ENCODE measurements around the gene CLEC9A. TPM values are rescaled to one million over a fixed set of nuclear protein-coding genes. Genes with fewer than 3 reads are reported as not detected.

Gene CLEC9A
- total RNA-seq, 1 experiment from 2014 or later: not detected

DNA sequence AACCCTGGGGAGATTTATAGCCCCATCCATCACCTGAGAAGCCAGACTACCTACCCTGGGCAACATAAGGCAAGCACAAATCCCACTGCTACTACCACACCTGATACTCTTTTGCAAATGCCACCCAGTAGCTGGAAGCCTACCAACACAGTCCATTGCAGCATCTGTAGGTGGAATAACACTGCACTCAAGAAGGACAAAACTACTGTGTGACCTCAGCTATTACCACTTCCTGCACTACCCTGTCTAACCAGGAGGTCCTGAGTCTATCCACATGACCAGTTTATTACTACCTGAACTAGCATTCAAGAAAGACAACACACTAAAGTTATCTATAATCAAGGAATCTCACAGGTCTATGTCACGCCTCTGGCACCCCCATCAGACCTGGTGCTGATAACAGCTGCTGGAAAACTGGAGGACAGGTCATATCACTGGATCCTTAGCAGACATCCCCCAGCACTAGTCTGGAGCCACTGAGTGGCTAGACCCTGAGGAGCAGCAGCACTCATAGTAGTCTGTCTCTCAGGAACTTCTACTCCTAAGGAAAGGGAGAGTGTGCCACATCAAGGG is 71.3 kb downstream of the CLEC9A start:
- DNase-seq (ENCODE audit: low read depth in 1 of 2, low spot score in 2 of 2): no peak
- no peaks in the 10 kb centered on the region for H3K9me3 ChIP-seq (replicated peaks)

DNA sequence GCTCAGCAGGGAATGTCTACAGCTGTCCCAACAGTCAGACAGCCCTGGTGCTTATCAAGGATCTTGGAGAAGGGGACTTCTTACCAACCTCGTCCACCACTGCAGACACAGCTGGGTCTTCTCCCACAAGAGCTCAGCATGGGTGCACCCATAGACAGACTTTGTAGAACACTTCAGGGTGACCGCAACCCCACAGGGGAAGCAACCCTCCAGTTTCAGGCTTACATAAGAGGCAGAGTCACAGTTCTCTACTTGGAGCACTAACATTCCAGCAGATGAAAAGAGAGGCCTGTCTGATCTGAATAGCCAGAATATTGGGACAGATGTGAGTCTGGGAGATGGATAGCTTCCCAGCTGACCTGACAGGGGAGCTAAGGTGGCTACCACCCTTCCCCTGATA is 71.8 kb downstream of the CLEC9A start:
- no peaks in the 10 kb centered on the region for H3K36me3 ChIP-seq
- no peaks in the 10 kb centered on the region for H3K4me1 ChIP-seq (replicated peaks)
- no peak overlapping the region for H3K27ac ChIP-seq
- H3K4me3 ChIP-seq: no peak overlapping the region
- H3K9me3 ChIP-seq (replicated peaks): no peaks in the 10 kb centered on the region
- no peaks in the 10 kb centered on the region for H3K27me3 ChIP-seq (replicated peaks)
- no peak for DNase-seq (ENCODE audit: low read depth in 1 of 2, low spot score in 2 of 2)

More for the DNA sequence above, 71.3 kb downstream of the CLEC9A start:
- H3K4me1 ChIP-seq (replicated peaks): no peaks in the 10 kb centered on the region
- no peak overlapping the region for H3K4me3 ChIP-seq
- no peak overlapping the region for H3K27ac ChIP-seq
- no peaks in the 10 kb centered on the region for H3K36me3 ChIP-seq
- H3K27me3 ChIP-seq (replicated peaks): no peaks in the 10 kb centered on the region

DNA sequence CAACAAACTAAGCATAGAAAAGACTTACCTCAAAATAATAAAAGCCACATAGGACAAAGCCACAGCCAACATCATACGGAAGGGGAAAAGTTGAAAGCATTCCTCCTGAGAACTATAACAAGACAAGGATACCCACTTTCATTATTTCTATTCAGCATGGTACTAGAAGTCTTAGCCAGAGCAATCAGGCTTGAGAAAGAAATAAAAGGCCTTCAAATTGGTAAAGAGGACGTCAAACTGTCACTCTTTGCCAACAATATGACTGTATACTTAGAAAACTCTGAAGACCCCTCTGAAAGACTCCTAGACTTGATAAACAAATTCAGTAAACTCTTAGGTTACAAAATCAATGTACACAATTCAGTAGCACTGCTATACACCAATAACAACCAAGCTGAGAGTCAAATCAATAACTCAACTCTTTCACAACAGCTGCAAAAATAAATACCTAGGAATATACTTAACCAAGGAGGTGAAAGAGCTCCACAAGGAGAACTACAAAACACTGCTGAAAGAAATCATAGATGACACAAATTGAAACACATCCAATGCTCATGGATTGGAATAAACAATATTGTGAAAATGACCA is 79.9 kb downstream of the CLEC9A start:
- Histone ChIP-seq H3K9me3 (replicated peaks) (no peaks in the 10 kb centered on the region), H3K36me3 (no peaks in the 10 kb centered on the region)
- DNase-seq (ENCODE audit: low read depth in 1 of 2, low spot score in 2 of 2): no peak

DNA sequence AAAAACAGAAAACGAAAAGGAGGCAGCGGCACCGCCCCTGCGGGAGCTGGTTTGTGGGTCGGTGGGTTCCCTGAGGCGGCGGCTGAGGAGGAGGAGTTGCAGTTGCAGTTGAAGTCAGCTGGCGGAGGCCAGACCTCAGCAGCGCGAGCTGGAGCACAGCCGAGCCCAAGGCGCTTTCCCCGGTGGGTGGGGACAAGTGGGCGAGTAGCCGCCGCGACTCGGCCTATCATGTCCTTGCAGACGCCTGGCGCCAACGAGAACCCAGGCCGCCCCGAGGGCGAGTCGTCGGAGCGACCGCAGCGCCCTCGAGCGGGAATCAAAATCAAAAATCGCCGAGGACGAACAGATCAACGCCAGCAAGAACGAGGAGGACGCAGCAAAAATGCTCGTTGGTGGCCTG is 81.0 kb downstream of the CLEC9A start:
- H3K4me3 ChIP-seq: no peak overlapping the region
- no peak for DNase-seq (ENCODE audit: low read depth in 1 of 2, low spot score in 2 of 2)
- H3K36me3 ChIP-seq: no peaks in the 10 kb centered on the region
- no peaks in the 10 kb centered on the region for H3K27me3 ChIP-seq (replicated peaks)
- H3K4me1 ChIP-seq (replicated peaks): peaks cover 6% of the 10 kb centered on the region; the same call in 1 of the 2 replicates
- no peak overlapping the region for H3K27ac ChIP-seq
- H3K9me3 ChIP-seq (replicated peaks): no peaks in the 10 kb centered on the region

More for the DNA sequence above, 79.9 kb downstream of the CLEC9A start:
- Histone ChIP-seq H3K4me3 (no peak overlapping the region), H3K27me3 (replicated peaks) (no peaks in the 10 kb centered on the region), H3K27ac (no peak overlapping the region), H3K4me1 (replicated peaks) (peaks cover 6% of the 10 kb centered on the region; the same call in 1 of the 2 replicates)

DNA sequence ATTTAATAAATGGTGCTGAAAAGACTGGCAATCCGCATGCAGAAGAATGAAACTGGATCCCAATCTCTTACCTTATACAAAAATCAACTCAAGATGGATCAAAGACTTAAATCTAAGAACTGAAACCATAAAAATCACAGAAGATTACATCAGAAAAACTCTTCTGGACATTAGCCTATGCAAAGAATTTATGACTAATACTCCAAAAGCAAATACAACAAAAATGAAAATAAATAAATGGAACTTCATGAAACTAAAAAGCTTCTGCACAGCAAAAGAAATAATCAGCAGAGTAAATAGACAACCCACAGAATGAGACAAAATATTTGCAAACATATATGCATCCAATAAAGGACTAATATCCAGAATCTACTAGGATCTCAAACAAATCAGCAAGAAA is 82.6 kb downstream of the CLEC9A start:
- no peaks in the 10 kb centered on the region for H3K9me3 ChIP-seq (replicated peaks)
- H3K27me3 ChIP-seq (replicated peaks): no peaks in the 10 kb centered on the region
- no peak overlapping the region for H3K4me3 ChIP-seq
- no peak overlapping the region for H3K27ac ChIP-seq
- DNase-seq (ENCODE audit: low read depth in 1 of 2, low spot score in 2 of 2): no peak
- H3K4me1 ChIP-seq (replicated peaks): peaks cover 6% of the 10 kb centered on the region; the same call in 1 of the 2 replicates
- H3K36me3 ChIP-seq: no peaks in the 10 kb centered on the region

DNA sequence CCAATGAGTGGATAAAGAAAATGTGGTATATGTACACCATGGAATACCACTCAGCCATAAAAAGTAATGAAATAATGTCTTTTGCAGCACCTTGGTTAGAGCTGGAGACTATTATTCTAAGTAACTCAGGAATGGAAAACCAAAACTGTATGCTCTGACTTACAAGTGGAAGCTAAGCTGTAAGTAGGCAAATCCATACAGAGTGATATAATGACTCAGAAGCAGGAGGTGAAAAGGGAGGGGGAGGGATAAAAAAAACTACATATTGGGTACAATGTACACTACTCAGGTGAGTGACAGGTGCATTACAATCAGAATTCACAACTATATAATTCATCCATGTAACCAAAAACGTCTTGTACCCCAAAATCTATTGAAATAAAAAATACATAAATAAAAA is 83.4 kb downstream of the CLEC9A start:
- H3K4me1 ChIP-seq (replicated peaks): peaks cover 6% of the 10 kb centered on the region; the same call in 1 of the 2 replicates
- no peak for DNase-seq (ENCODE audit: low read depth in 1 of 2, low spot score in 2 of 2)
- no peaks in the 10 kb centered on the region for H3K36me3 ChIP-seq

DNA sequence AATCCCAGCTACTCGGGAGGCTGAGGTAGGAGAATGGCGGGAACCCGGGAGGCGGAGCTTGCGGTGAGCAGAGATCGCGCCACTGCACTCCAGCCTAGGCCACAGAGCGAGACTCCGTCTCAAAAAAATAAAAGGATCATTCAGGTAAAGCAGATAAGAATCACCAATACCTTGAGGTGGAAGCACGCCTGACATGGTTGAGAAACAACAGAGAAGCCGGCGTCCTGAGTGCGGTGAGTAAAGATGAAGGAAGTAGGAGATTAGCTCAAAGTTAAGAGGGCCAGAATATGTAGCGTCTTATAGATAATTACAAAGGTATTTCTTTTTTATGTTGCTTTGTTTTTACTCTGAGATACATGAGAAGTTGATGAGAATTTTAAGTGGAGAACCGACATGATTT is 84.8 kb downstream of the CLEC9A start:
- no peak overlapping the region for H3K4me3 ChIP-seq
- H3K27ac ChIP-seq: no peak overlapping the region
- H3K27me3 ChIP-seq (replicated peaks): no peaks in the 10 kb centered on the region
- no peak for DNase-seq (ENCODE audit: low read depth in 1 of 2, low spot score in 2 of 2)
- no peaks in the 10 kb centered on the region for H3K36me3 ChIP-seq
- H3K9me3 ChIP-seq (replicated peaks): no peaks in the 10 kb centered on the region
- H3K4me1 ChIP-seq (replicated peaks): peaks cover 6% of the 10 kb centered on the region; the same call in 1 of the 2 replicates

More for the DNA sequence above, 83.4 kb downstream of the CLEC9A start:
- Histone ChIP-seq H3K27me3 (replicated peaks) (no peaks in the 10 kb centered on the region), H3K4me3 (no peak overlapping the region), H3K27ac (no peak overlapping the region), H3K9me3 (replicated peaks) (no peaks in the 10 kb centered on the region)

Other genes starting within 250 kb of the CLEC9A start
- not detected in 2 replicates for gene KLRF1, start 203.2 kb upstream of the CLEC9A start, total RNA-seq (2014; rRNA removed; shearing (Covaris generic))
- 70.8 and 96.8 TPM in 2 replicates for gene CLEC2B, start 161.3 kb upstream of the CLEC9A start, total RNA-seq (2014; rRNA removed; shearing (Covaris generic))
- gene KLRF2, start 149.2 kb upstream of the CLEC9A start, total RNA-seq (2014; rRNA removed; shearing (Covaris generic)): not detected in 2 replicates
- not detected in 2 replicates for gene CLEC2A, start 98.3 kb upstream of the CLEC9A start, total RNA-seq (2014; rRNA removed; shearing (Covaris generic))
- gene CLEC12A, start 59.3 kb upstream of the CLEC9A start, total RNA-seq (2014; rRNA removed; shearing (Covaris generic)): not detected in 2 replicates
- not detected in 2 replicates for gene CLEC1B, start 31.6 kb upstream of the CLEC9A start, total RNA-seq (2014; rRNA removed; shearing (Covaris generic))
- gene CLEC12B, start 20.1 kb upstream of the CLEC9A start, total RNA-seq (2014; rRNA removed; shearing (Covaris generic)): not detected in 2 replicates
- not detected in 2 replicates for gene CLEC1A, start 68.3 kb downstream of the CLEC9A start, total RNA-seq (2014; rRNA removed; shearing (Covaris generic))
- not detected in 2 replicates for gene CLEC7A, start 99.5 kb downstream of the CLEC9A start, total RNA-seq (2014; rRNA removed; shearing (Covaris generic))
- 18.2 and 32.4 TPM in 2 replicates for gene OLR1, start 141.4 kb downstream of the CLEC9A start, total RNA-seq (2014; rRNA removed; shearing (Covaris generic))
- 0.63 and 1.1 TPM in 2 replicates for gene TMEM52B, start 148.3 kb downstream of the CLEC9A start, total RNA-seq (2014; rRNA removed; shearing (Covaris generic))
- 38.0 and 43.7 TPM in 2 replicates for gene GABARAPL1, start 182.2 kb downstream of the CLEC9A start, total RNA-seq (2014; rRNA removed; shearing (Covaris generic))

Measured in SJSA1 (cell line).